Liver (tissue), 9 donors: ENCODE measurements around the gene INSR. TPM values are rescaled to one million over a fixed set of nuclear protein-coding genes. Genes with fewer than 3 reads are reported as not detected.

ENCODE experiments used
- DNase-seq: peaks from one replicate; pipeline ENCODE4 v3.0.0-alpha.2; 2017; ENCODE audit warnings: low spot score
- H3K27ac ChIP-seq, 2 donors: one replicate each; pipeline ENCODE4 v1.7.0; 2013; ENCODE audit warnings: inconsistent platforms in 2 of 2, low read length in 2 of 2, control low read depth in 1 of 2, low read depth in 1 of 2, mild to moderate bottlenecking in 1 of 2
- H3K27me3 ChIP-seq, 4 donors: one replicate each; pipeline versions ENCODE4 v1.6.1 to v1.7.0; 2013; ENCODE audit warnings: low read length in 3 of 4, inconsistent platforms in 1 of 4, mild to moderate bottlenecking in 1 of 4, moderate library complexity in 1 of 4; ENCODE audit not compliant: control insufficient read depth in 4 of 4, insufficient read depth in 4 of 4
- H3K36me3 ChIP-seq, 4 donors: one replicate each; pipeline versions ENCODE4 v1.6.1 to v1.7.0; 2013; ENCODE audit warnings: low read length in 3 of 4, mild to moderate bottlenecking in 3 of 4, low read depth in 1 of 4, moderate library complexity in 1 of 4; ENCODE audit not compliant: control insufficient read depth in 4 of 4, insufficient read depth in 3 of 4
- H3K4me1 ChIP-seq, 4 donors: one replicate each; pipeline versions ENCODE4 v1.6.1 to v1.7.0; 2013; ENCODE audit warnings: low read length in 3 of 4, mild to moderate bottlenecking in 3 of 4, moderate library complexity in 1 of 4; ENCODE audit not compliant: control insufficient read depth in 4 of 4, insufficient read depth in 4 of 4
- H3K4me3 ChIP-seq, 3 donors: one replicate each; pipeline versions ENCODE4 v1.6.1 to v1.7.0; 2013; ENCODE audit warnings: low read length in 3 of 3, control low read depth in 1 of 3, low read depth in 1 of 3, mild to moderate bottlenecking in 1 of 3
- H3K9ac ChIP-seq, 2 donors: one replicate each; pipeline ENCODE4 v1.7.0; 2013; ENCODE audit warnings: low read length in 2 of 2, mild to moderate bottlenecking in 2 of 2, moderate library complexity in 2 of 2, control low read depth in 1 of 2, low read depth in 1 of 2
- H3K9me3 ChIP-seq, 4 donors: one replicate each; pipeline versions ENCODE4 v1.6.1 to v1.7.0; 2013; ENCODE audit warnings: low read length in 3 of 4; ENCODE audit not compliant: control insufficient read depth in 4 of 4
- CTCF ChIP-seq: fragments of 150-350 bp; IDR thresholded peaks from 2 replicates; pipeline ENCODE4 v1.5.1; 2017; ENCODE audit warnings: improper control_type of control experiment, low read depth, low read length; ENCODE audit not compliant: missing input control
- EGR1 ChIP-seq, 2 donors: IDR thresholded peaks; 2 replicates each; pipeline ENCODE4 v1.6.1; 2016 to 2018; ENCODE audit warnings: antibody characterized with exemption in 2 of 2, low read depth in 2 of 2
- FOXA1 ChIP-seq: IDR thresholded peaks from 2 replicates; pipeline ENCODE4 v1.6.1; 2016; ENCODE audit warnings: antibody characterized with exemption
- GABPA ChIP-seq, 2 donors: IDR thresholded peaks in 1 of 2; conservative IDR thresholded peaks in 1 of 2; 2 replicates each; pipeline ENCODE4 v1.6.1; 2016; ENCODE audit warnings: antibody characterized with exemption in 2 of 2, mild to moderate bottlenecking in 1 of 2, moderate library complexity in 1 of 2
- HNF4A ChIP-seq, 2 donors: conservative IDR thresholded peaks; 2 replicates each; pipeline ENCODE4 v1.6.1; 2016; ENCODE audit warnings: antibody characterized with exemption in 2 of 2, mild to moderate bottlenecking in 2 of 2
- HNF4G ChIP-seq: IDR thresholded peaks from 2 replicates; pipeline ENCODE4 v1.6.1; 2016; ENCODE audit warnings: antibody characterized with exemption
- JUND ChIP-seq, 2 donors: IDR thresholded peaks; 2 replicates each; pipeline ENCODE4 v1.6.1; 2016; ENCODE audit warnings: antibody characterized with exemption in 2 of 2
- NR2F2 ChIP-seq: IDR thresholded peaks from 2 replicates; pipeline ENCODE4 v1.6.1; 2016; ENCODE audit warnings: antibody characterized with exemption
- REST ChIP-seq: IDR thresholded peaks from 2 replicates; pipeline ENCODE4 v1.6.1; 2016; ENCODE audit warnings: antibody characterized with exemption, mild to moderate bottlenecking
- RXRA ChIP-seq, 2 donors: IDR thresholded peaks; 2 replicates each; pipeline ENCODE4 v1.6.1; 2017 to 2018; ENCODE audit warnings: antibody characterized with exemption in 2 of 2, mild to moderate bottlenecking in 1 of 2
- SP1 ChIP-seq: IDR thresholded peaks from 2 replicates; pipeline ENCODE4 v1.6.1; 2018; ENCODE audit warnings: antibody characterized with exemption, mild to moderate bottlenecking
- YY1 ChIP-seq: IDR thresholded peaks from 2 replicates; pipeline ENCODE4 v1.6.1; 2016; ENCODE audit warnings: antibody characterized with exemption, mild to moderate bottlenecking
- ZBTB33 ChIP-seq: IDR thresholded peaks from 2 replicates; pipeline ENCODE4 v1.6.1; 2016; ENCODE audit warnings: antibody characterized with exemption
- WGBS: extraction: QIAGEN DNeasy Blood & Tissue Kit; methylation state at CpG from one replicate; pipeline ENCODE4 v1.1.7; 2013; 5-methylcytosine and 5-hydroxymethylcytosine counted together
- polyA plus RNA-seq, 2 donors: library from polyadenylated mRNA; stranded (reverse) in 1 of 2; unstranded in 1 of 2; fragments of 200-250 nt in 1 of 2; fragments of >200 nt in 1 of 2; fragmentation: Nextera tagmentation in 1 of 2; extraction: Ambion mirVana in 1 of 2; gene quantifications; one replicate each; pipeline versions ENCODE4 v1.2.1 to v1.2.3, GENCODE V29; 2013 to 2015
- total RNA-seq, 2 donors: library from RNA; depleted of rRNA; stranded (reverse); fragments of >200 nt; gene quantifications; one replicate each; pipeline ENCODE4 v1.2.3, GENCODE V29; 2014
- TF ChIP-seq, protein P1 (sequence below): IDR thresholded peaks from 2 replicates; pipeline ENCODE4 v1.6.1; 2016; ENCODE audit warnings: antibody characterized with exemption
- TF ChIP-seq, protein P2 (sequence below): IDR thresholded peaks from 2 replicates; pipeline ENCODE4 v1.6.1; 2016; ENCODE audit warnings: antibody characterized with exemption
- donor health status: healthy.
- donor health status: healthy.
- donor health status: healthy.
- donor health status: healthy.
- donor health status: healthy.

INSR gene
- total and polyA plus RNA-seq, 4 donors = 16.5 to 97.5 (median 50.8) TPM

DNA sequence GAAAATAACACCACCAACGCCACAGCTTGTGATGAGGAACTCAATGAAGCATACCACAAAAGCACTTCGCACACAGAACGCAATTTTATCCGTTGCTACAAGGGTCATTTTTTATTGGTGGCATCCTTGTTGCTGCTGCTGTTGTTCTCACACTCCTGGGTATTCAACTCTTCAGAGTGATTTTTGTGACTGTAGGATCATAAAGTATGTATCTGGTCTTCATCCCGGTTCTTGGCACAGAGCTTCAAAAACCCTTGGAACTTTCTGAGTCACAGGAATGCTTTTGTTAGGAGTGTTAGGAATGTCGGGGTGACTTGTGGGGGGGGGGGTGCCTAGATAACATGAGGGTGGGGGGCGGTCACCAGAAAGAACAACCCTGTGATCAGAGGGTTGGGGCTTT is 116.3 kb downstream of the INSR start (continued):
- TF ChIP-seq CTCF = no peak
- TF ChIP-seq, protein P1, sequence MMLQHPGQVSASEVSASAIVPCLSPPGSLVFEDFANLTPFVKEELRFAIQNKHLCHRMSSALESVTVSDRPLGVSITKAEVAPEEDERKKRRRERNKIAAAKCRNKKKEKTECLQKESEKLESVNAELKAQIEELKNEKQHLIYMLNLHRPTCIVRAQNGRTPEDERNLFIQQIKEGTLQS = no peak
- TF ChIP-seq YY1 = no peak
- TF ChIP-seq JUND (IDR thresholded peaks at IDR 0.05) = no peak
- no peak for TF ChIP-seq EGR1 (IDR thresholded peaks at IDR 0.05; ENCODE audit: low read depth in 2 of 2)
- no peak for TF ChIP-seq GABPA (IDR thresholded peaks at IDR 0.05 in 1 of 2, conservative IDR thresholded peaks at IDR 0.05 in 1 of 2)
- TF ChIP-seq HNF4A (conservative IDR thresholded peaks at IDR 0.05) = no peak
- TF ChIP-seq HNF4G = no peak

- Histone ChIP-seq H3K27me3 (no peaks in the 10 kb centered on the region), H3K9me3 (no peaks in the 10 kb centered on the region), H3K4me1 (peaks cover 4 to 11% (median 6%) of the 10 kb centered on the region in 4 donors), H3K36me3 (peaks cover 5 to 21% (median 9%) of the 10 kb centered on the region in 4 donors), H3K9ac (no peak overlapping the region), H3K4me3 (no peak overlapping the region), H3K27ac (no peak overlapping the region)
- TF ChIP-seq JUND (IDR thresholded peaks at IDR 0.05) (no peak), RXRA (IDR thresholded peaks at IDR 0.05) (no peak), NR2F2 (no peak), YY1 (no peak), GABPA (IDR thresholded peaks at IDR 0.05 in 1 of 2, conservative IDR thresholded peaks at IDR 0.05 in 1 of 2) (no peak), SP1 (no peak), CTCF (no peak), ZBTB33 (no peak), EGR1 (IDR thresholded peaks at IDR 0.05; ENCODE audit: low read depth in 2 of 2) (no peak), FOXA1 (no peak), REST (no peak)
- TF ChIP-seq, protein P2, sequence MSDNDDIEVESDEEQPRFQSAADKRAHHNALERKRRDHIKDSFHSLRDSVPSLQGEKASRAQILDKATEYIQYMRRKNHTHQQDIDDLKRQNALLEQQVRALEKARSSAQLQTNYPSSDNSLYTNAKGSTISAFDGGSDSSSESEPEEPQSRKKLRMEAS = no peak
- WGBS = 91% methylated on average over 4 of the region's 4 CpGs
- DNase-seq = no peak
Observed at GRCh38 chr19:7176792-7177191, 117.4 kb downstream of the INSR start.
